ENCODE data around the gene C1orf226. TPM values are rescaled to one million over a fixed set of nuclear protein-coding genes. Genes with fewer than 3 reads are reported as not detected.

The C1orf226 gene
- polyA plus RNA-seq, 2 of the 4 experiments (the other 2 are of a cell fraction), result 0.32 to 0.37 TPM

- ATAC-seq, result no peak
Observed at GRCh38 chr1:162390396-162391185, 9.1 kb downstream of the C1orf226 start.

GRCh38 chr1:162391790-162392563 is 10.4 kb downstream of the C1orf226 start:
- Histone ChIP-seq H3K9me3 (no peaks in the 10 kb centered on the region), H3K4me2 (no peak overlapping the region), H3K27ac (no peak overlapping the region), H3K4me1 (no peaks in the 10 kb centered on the region), H3K4me3 (no peak overlapping the region)
- ATAC-seq, result peak in 1 of 2 experiments; percentile 76; a peak in 3 of 6 replicates
- 53% methylated on average over 4 of the region's 4 CpGs for WGBS (ENCODE audit: missing lambda C conversion rate)
- TF ChIP-seq RNF2 (IDR thresholded peaks at IDR 0.05; ENCODE audit: borderline replicate concordance, low read depth), result no peak
- no peak for TF ChIP-seq GATA3 (IDR thresholded peaks at IDR 0.05; ENCODE audit: borderline replicate concordance)
- TF ChIP-seq RAD21 (conservative IDR thresholded peaks at IDR 0.05 in 1 of 2, IDR thresholded peaks at IDR 0.05 in 1 of 2), result peak; percentile 76 to 81
- no peak for TF ChIP-seq E2F6 (IDR thresholded peaks at IDR 0.05; ENCODE audit: borderline replicate concordance, low read depth)
- no peak for TF ChIP-seq ZNF302 (CRISPR knock-in tag; IDR thresholded peaks at IDR 0.05)
- TF ChIP-seq SMC3 (IDR thresholded peaks at IDR 0.05), result peak; percentile 75
- peak; percentile 82 for TF ChIP-seq CTCF (IDR thresholded peaks at IDR 0.05)
- no peak for FAIRE-seq
- ChIA-PET CTCF (interaction anchor here (0.6 to 5.9 kb wide), 20 partner anchors 10 to 1261 kb away, joined by 3 to 35 read pairs (median 3); partner anchors contain the start of gene C1orf226), POLR2A (interaction anchor here (0.7 kb wide), 1 partner anchor 336 kb away, joined by 3 read pairs; no protein-coding TSS in a partner anchor)
- DNase-seq (ENCODE audit: low read depth in 1 of 2, low spot score in 1 of 2), result peak; percentile 40 to 65

More at GRCh38 chr1:162390396-162391185, 9.1 kb downstream of the C1orf226 start:
- 49% methylated on average over 15 of the region's 15 CpGs for WGBS (ENCODE audit: missing lambda C conversion rate)
- TF ChIP-seq CTCF (IDR thresholded peaks at IDR 0.05) (no peak), CBX8 (IDR thresholded peaks at IDR 0.05) (no peak), RARB (CRISPR knock-in tag; IDR thresholded peaks at IDR 0.05) (no peak), EHF (CRISPR knock-in tag; IDR thresholded peaks at IDR 0.05) (no peak), BCL3 (IDR thresholded peaks at IDR 0.05) (no peak), NFE2L2 (conservative IDR thresholded peaks at IDR 0.05; ENCODE audit: low read length) (no peak)
- no peak for FAIRE-seq
- Histone ChIP-seq H3K4me2 (no peak overlapping the region), H3K4me1 (no peaks in the 10 kb centered on the region), H3K9me3 (no peaks in the 10 kb centered on the region), H3K27ac (no peak overlapping the region), H3K4me3 (no peak overlapping the region)
- CTCF ChIA-PET, result interaction anchor here (0.9 to 5.9 kb wide), 6 partner anchors 9 to 334 kb away, joined by 3 to 35 read pairs (median 7); partner anchors contain the start of gene C1orf226
- no peak for DNase-seq (ENCODE audit: low read depth in 1 of 2, low spot score in 1 of 2)
- POLR2A ChIA-PET, result no interaction called here
